ENCODE data around the gene KRT4.

GRCh38 chr12:52848661-52849255 lies 34.8 kb upstream of the KRT4 start, which contains the start of gene KRT78:
- TF ChIP-seq POLR2AphosphoS5 (IDR thresholded peaks at IDR 0.05; ENCODE audit: borderline replicate concordance, low read depth, low read length) (no peak), EZH2 (IDR thresholded peaks at IDR 0.05) (no peak), FOXP2 (optimal IDR thresholded peaks at IDR 0.05; ENCODE audit: control extremely low read depth, extremely low read length, insufficient read depth) (no peak)

Measured in SK-N-MC (cell line).